HEK293T (cell line): Measurements from ENCODE around the gene RGS7.

Experiments
- CTCF ChIA-PET: fragments of 350-600 bp; formaldehyde crosslinking; extraction: SDS; loops from one replicate; lab custom pipeline; 2021; ENCODE audit warnings: antibody characterized with exemption, inconsistent platforms; lab: Yijun Ruan, JAX
- POLR2A ChIA-PET: fragments of 350-600 bp; formaldehyde crosslinking; extraction: SDS; loops from one replicate; lab custom pipeline; 2020; ENCODE audit warnings: antibody characterized with exemption, inconsistent platforms; lab: Yijun Ruan, JAX
- DNase-seq: peaks from one replicate; pipeline ENCODE4 v3.0.0; 2012; ENCODE audit warnings: mixed read lengths; ENCODE audit errors: extremely low spot score
- ARNT ChIP-seq: fragments of 450-650 bp; IDR thresholded peaks from 2 replicates; pipeline ENCODE4 v1.6.1; 2017; ENCODE audit warnings: mild to moderate bottlenecking
- BHLHE40 ChIP-seq: fragments of 450-650 bp; IDR thresholded peaks from 2 replicates; pipeline ENCODE4 v1.6.1; 2016; ENCODE audit warnings: mild to moderate bottlenecking, moderate library complexity, borderline replicate concordance
- CTBP1 ChIP-seq: fragments of 450-650 bp; IDR thresholded peaks from 2 replicates; pipeline ENCODE4 v1.6.1; 2016; ENCODE audit warnings: borderline replicate concordance
- ELF4 ChIP-seq: fragments of 450-650 bp; IDR thresholded peaks from 2 replicates; pipeline ENCODE4 v1.6.1; 2017; ENCODE audit warnings: antibody characterized with exemption
- FOXA1 ChIP-seq: fragments of 450-650 bp; IDR thresholded peaks from 2 replicates; pipeline ENCODE4 v1.6.1; 2016; ENCODE audit warnings: mild to moderate bottlenecking
- FOXK2 ChIP-seq: fragments of 450-650 bp; IDR thresholded peaks from 2 replicates; pipeline ENCODE4 v1.6.1; 2016; ENCODE audit warnings: mild to moderate bottlenecking
- FOXM1 ChIP-seq: fragments of 450-650 bp; IDR thresholded peaks from 2 replicates; pipeline ENCODE4 v1.6.1; 2017; ENCODE audit warnings: mild to moderate bottlenecking, borderline replicate concordance
- HDGF ChIP-seq: fragments of 450-650 bp; IDR thresholded peaks from 2 replicates; pipeline ENCODE4 v1.6.1; 2017; ENCODE audit warnings: antibody characterized with exemption, borderline replicate concordance
- L3MBTL2 ChIP-seq: fragments of 450-650 bp; conservative IDR thresholded peaks from 2 replicates; pipeline ENCODE4 v1.6.1; 2016; ENCODE audit warnings: mild to moderate bottlenecking
- LEF1 ChIP-seq: fragments of 450-650 bp; IDR thresholded peaks from 2 replicates; pipeline ENCODE4 v1.6.1; 2017; ENCODE audit warnings: mild to moderate bottlenecking, borderline replicate concordance
- NFRKB ChIP-seq: fragments of 450-650 bp; IDR thresholded peaks from 2 replicates; pipeline ENCODE4 v1.6.1; 2016; ENCODE audit warnings: mild to moderate bottlenecking, moderate library complexity
- SP1 ChIP-seq: fragments of 450-650 bp; IDR thresholded peaks from 2 replicates; pipeline ENCODE4 v1.6.1; 2017
- SUZ12 ChIP-seq: fragments of 450-650 bp; IDR thresholded peaks from 2 replicates; pipeline ENCODE4 v1.6.1; 2016; ENCODE audit warnings: mild to moderate bottlenecking
- TARDBP ChIP-seq: fragments of 450-650 bp; IDR thresholded peaks from 2 replicates; pipeline ENCODE4 v1.6.1; 2016
- ZNF384 ChIP-seq: fragments of 450-650 bp; IDR thresholded peaks from 2 replicates; pipeline ENCODE4 v1.6.1; 2016
- TF ChIP-seq, protein P1 (sequence below): fragments of 450-650 bp; IDR thresholded peaks from 2 replicates; pipeline ENCODE4 v1.6.1; 2016

RGS7 gene

GRCh38 chr1:241012708-241013340 lies 344.2 kb downstream of the RGS7 start:
- CTCF ChIA-PET = no interaction called here
- DNase-seq = no peak
- POLR2A ChIA-PET = no interaction called here

DNA sequence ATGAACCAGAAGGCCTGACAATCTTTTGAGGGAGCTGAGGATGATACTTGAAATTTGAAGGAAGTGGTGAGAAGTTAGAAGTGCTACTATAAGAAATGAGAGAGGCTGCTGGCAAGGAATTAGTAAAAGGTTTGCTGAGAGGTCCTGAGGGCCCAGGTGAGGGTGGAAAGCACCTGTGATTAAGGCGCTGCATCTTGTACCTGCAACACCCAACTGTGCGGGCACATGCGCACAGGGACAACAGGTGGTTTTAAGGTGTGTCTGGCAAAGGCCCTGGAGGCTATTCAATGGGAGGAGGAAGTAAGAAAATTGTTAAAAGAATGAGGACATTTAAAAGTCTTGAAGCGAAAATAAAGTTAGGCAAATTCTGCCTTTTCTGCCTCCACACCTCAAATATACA lies 349.3 kb downstream of the RGS7 start:
- no peak for TF ChIP-seq BHLHE40
- ChIA-PET POLR2A (no interaction called here), CTCF (no interaction called here)
- no peak for DNase-seq

More at GRCh38 chr1:241012708-241013340, 344.2 kb downstream of the RGS7 start:
- TF ChIP-seq CTBP1 = no peak
- no peak for TF ChIP-seq FOXK2
- no peak for TF ChIP-seq TARDBP
- TF ChIP-seq, protein P1, sequence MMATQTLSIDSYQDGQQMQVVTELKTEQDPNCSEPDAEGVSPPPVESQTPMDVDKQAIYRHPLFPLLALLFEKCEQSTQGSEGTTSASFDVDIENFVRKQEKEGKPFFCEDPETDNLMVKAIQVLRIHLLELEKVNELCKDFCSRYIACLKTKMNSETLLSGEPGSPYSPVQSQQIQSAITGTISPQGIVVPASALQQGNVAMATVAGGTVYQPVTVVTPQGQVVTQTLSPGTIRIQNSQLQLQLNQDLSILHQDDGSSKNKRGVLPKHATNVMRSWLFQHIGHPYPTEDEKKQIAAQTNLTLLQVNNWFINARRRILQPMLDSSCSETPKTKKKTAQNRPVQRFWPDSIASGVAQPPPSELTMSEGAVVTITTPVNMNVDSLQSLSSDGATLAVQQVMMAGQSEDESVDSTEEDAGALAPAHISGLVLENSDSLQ = no peak
- no peak for TF ChIP-seq SP1
- TF ChIP-seq ZNF384 = no peak
- TF ChIP-seq L3MBTL2 = no peak
- TF ChIP-seq BHLHE40 = no peak
- no peak for TF ChIP-seq ELF4
- TF ChIP-seq FOXA1 = no peak
- TF ChIP-seq SUZ12 = no peak
- TF ChIP-seq ARNT = no peak
- TF ChIP-seq NFRKB = no peak
- no peak for TF ChIP-seq HDGF
- no peak for TF ChIP-seq LEF1
- no peak for TF ChIP-seq FOXM1

DNA sequence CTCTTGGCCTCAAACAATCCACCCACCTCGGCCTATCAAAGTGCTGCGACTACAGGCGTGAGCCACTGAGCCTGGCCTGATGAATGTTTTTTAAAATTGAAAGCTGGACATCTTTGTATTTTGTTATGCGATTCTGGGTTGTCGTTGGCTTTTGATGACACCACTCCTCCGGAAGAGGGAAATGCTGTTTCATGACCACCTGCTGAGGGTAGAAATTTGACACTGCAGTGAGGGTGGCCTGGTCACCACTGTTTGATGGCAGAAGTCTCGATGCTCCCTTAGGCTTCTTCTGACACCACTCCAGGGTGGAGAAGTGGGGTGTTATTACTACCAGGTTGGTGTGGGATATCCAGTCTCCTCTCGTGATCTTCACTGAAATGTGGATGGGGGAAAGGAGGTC lies 357.2 kb downstream of the RGS7 start:
- POLR2A ChIA-PET = no interaction called here
- no peak for TF ChIP-seq CTBP1
- TF ChIP-seq ZNF384 = no peak
- TF ChIP-seq FOXK2 = no peak
- no peak for TF ChIP-seq LEF1
- TF ChIP-seq, protein P1 = no peak
- TF ChIP-seq ARNT = no peak
- TF ChIP-seq BHLHE40 = no peak
- TF ChIP-seq FOXA1 = no peak
- TF ChIP-seq L3MBTL2 = no peak
- TF ChIP-seq FOXM1 = no peak
- no peak for TF ChIP-seq SP1
- TF ChIP-seq HDGF = no peak
- TF ChIP-seq TARDBP = no peak
- TF ChIP-seq ELF4 = no peak
- no peak for TF ChIP-seq SUZ12
- no peak for TF ChIP-seq NFRKB
- DNase-seq = no peak
- CTCF ChIA-PET = no interaction called here

DNA sequence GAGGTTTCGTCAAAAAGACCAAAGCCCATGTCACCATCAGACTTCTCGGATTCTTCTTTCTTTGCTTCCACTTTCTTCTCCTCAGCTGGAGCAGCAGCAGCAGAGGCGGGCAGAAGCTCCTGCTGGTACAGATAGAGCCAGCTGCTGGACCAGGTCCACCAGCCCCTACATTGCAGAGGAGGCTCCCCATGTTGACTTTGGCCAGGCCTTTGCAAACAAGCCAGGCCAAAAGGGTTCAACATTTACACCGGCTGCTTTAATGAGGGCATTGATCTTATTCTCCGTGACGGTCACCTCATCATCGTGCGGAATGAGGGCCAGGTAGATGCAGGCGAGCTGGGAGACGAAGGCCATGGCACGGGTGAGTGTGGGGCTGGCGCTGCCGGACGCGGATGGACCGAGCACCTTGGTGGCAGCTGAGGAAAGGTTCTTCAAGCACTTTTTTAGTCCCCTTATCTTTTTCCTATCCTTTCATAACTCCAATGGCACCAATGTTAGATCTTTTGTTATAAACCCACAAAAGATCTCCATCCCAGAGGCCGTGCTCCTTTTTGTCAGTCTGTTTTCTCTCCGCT lies 358.5 kb downstream of the RGS7 start:
- DNase-seq = no peak
- TF ChIP-seq CTBP1 (no peak), HDGF (no peak), L3MBTL2 (no peak), FOXA1 (no peak), ZNF384 (no peak), SP1 (no peak), FOXM1 (no peak), ELF4 (no peak), ARNT (no peak), SUZ12 (no peak), LEF1 (no peak), FOXK2 (no peak), NFRKB (no peak), TARDBP (no peak)
- TF ChIP-seq, protein P1 = no peak
- POLR2A ChIA-PET = no interaction called here
- CTCF ChIA-PET = no interaction called here

DNA sequence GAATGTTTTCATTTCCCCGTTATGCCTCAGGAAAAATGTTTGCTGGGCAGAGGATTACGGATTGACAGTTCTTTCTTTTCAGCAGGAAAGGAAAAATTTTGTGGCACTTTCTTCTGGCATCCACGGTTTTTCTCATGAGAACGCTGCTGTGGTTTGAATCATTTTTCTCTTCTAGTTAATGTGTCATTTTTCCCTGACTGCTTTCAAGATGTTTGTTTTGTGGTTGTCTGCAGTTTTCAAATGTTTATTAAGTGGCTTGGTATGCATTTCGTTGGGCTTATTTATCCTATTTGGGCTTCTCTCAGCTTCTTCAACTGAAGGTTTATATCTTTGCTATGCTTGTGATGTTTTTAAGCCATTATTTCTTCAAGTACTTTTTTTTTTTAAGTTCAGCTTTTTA lies 359.0 kb downstream of the RGS7 start:
- POLR2A ChIA-PET = no interaction called here
- DNase-seq = no peak
- CTCF ChIA-PET = no interaction called here
- TF ChIP-seq, protein P1 = no peak
- no peak for TF ChIP-seq ZNF384
- TF ChIP-seq FOXK2 = no peak
- TF ChIP-seq SUZ12 = no peak
- no peak for TF ChIP-seq LEF1
- TF ChIP-seq FOXM1 = no peak
- TF ChIP-seq NFRKB = no peak
- TF ChIP-seq TARDBP = no peak
- TF ChIP-seq FOXA1 = no peak
- TF ChIP-seq ARNT = no peak
- no peak for TF ChIP-seq ELF4
- no peak for TF ChIP-seq HDGF
- TF ChIP-seq L3MBTL2 = no peak
